ENCODE measurements around the gene TPBGL. TPM values are rescaled to one million over a fixed set of nuclear protein-coding genes. Genes with fewer than 3 reads are reported as not detected.
A peak's percentile ranks its signal among the peaks of the same experiment; 100 is the strongest.

Gene TPBGL
- total and polyA plus RNA-seq, 2 of the 4 experiments (the other 2 are of a cell fraction) = not detected

DNA sequence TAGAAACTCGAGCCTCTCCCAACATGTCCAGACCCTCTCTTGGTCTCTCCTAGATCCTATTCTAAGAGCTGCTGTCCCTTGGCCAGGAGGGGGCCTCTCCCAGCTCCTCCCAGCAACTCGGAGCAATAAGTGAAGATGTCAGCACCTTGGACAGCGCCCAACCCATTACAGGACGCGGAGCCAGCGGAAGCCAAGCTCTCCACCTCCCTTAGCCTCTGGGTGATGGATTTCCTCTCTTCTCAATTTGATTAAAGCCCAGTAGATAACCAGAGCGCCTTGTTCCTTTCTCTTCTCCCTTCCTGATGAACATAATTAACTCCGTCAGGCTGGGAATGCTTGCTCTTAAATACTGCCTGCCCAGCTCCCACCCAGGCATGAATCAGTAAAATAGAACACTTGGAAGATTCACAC lies 26.2 kb upstream of the TPBGL start:
- Histone ChIP-seq H3K27me3 (ENCODE audit: control insufficient read depth, insufficient read depth, low read length) (peaks cover 11% of the 10 kb centered on the region), H3K79me1 (ENCODE audit: low read depth in 1 of 2, low read length in 2 of 2) (no peaks in the 10 kb centered on the region), H3K4me3 (ENCODE audit: insufficient read depth, low read depth, low read length) (no peak overlapping the region), H3K9me1 (ENCODE audit: insufficient read depth, low read length) (no peaks in the 10 kb centered on the region), H2AK9ac (replicated peaks; ENCODE audit: low read depth, low read length, poor library complexity) (no peak overlapping the region), H3K9ac (ENCODE audit: low read depth, low read length) (no peak overlapping the region), H3K18ac (ENCODE audit: low read depth, low read length) (no peak overlapping the region), H3K56ac (ENCODE audit: extremely low read depth, insufficient read depth, low read length) (no peak overlapping the region), H2BK5ac (ENCODE audit: low read depth, low read length, poor library complexity, severe bottlenecking) (no peak overlapping the region), H3K4me2 (ENCODE audit: low read depth, low read length) (no peak overlapping the region), H4K91ac (ENCODE audit: insufficient read depth, low read depth, low read length) (no peak overlapping the region), H2AFZ (replicated peaks; ENCODE audit: low read length, poor library complexity) (no peak overlapping the region), H3K36me3 (ENCODE audit: control insufficient read depth, insufficient read depth, low read length) (no peaks in the 10 kb centered on the region), H2BK120ac (ENCODE audit: low read depth, low read length) (no peak overlapping the region), H2AK5ac (ENCODE audit: low read depth, low read length) (no peak overlapping the region), H3K23ac (ENCODE audit: low read depth, low read length) (no peak overlapping the region), H4K20me1 (ENCODE audit: insufficient read depth, low read length) (peaks cover 3% of the 10 kb centered on the region; the same call in 1 of the 2 replicates), H4K8ac (ENCODE audit: low read depth in 2 of 2, low read length in 2 of 2) (no peak overlapping the region), H3K4ac (ENCODE audit: low read depth, low read length) (no peak overlapping the region), H4K5ac (ENCODE audit: low read depth, low read length) (no peak overlapping the region), H2BK15ac (ENCODE audit: low read depth, low read length) (no peak overlapping the region), H2BK20ac (ENCODE audit: low read depth, low read length) (no peak overlapping the region), H3K14ac (replicated peaks; ENCODE audit: low read depth, low read length) (no peak overlapping the region), H3K27ac (ENCODE audit: insufficient read depth, low read length) (no peak overlapping the region), H3K9me3 (ENCODE audit: control insufficient read depth, insufficient read depth, low read length) (no peaks in the 10 kb centered on the region), H3K4me1 (ENCODE audit: control insufficient read depth, insufficient read depth, low read length) (no peaks in the 10 kb centered on the region)
- ATAC-seq (ENCODE audit: low read depth) (peak; percentile 95), DNase-seq (peak; percentile 72)
- intact Hi-C loops (cut with micrococcal nuclease) = loop anchor here (1.0 kb wide), 1 partner anchor 19 kb away; no protein-coding TSS in a partner anchor
- WGBS, 2 experiments (ENCODE audit: extremely low coverage in 2 of 2, insufficient read length in 1 of 2) = no CpG with 5 or more reads among the region's 8 CpGs
- no peak for TF ChIP-seq RFX5 (IDR thresholded peaks at IDR 0.05; ENCODE audit: low read depth, low read length)
- no peak for TF ChIP-seq MAFK (IDR thresholded peaks at IDR 0.05; ENCODE audit: low read depth, low read length)
- no peak for TF ChIP-seq CHD1 (IDR thresholded peaks at IDR 0.05; ENCODE audit: low read depth, low read length)
- peak; percentile 38 for TF ChIP-seq RAD21 (IDR thresholded peaks at IDR 0.05; ENCODE audit: low read length)
- peak; percentile 75 for TF ChIP-seq RCOR1 (IDR thresholded peaks at IDR 0.05; ENCODE audit: insufficient replicate concordance, low read length)
- TF ChIP-seq SMC3 (IDR thresholded peaks at IDR 0.05; ENCODE audit: low read depth, low read length) = peak; percentile 36; the same call in 1 of the 2 replicates
- TF ChIP-seq, protein P1, sequence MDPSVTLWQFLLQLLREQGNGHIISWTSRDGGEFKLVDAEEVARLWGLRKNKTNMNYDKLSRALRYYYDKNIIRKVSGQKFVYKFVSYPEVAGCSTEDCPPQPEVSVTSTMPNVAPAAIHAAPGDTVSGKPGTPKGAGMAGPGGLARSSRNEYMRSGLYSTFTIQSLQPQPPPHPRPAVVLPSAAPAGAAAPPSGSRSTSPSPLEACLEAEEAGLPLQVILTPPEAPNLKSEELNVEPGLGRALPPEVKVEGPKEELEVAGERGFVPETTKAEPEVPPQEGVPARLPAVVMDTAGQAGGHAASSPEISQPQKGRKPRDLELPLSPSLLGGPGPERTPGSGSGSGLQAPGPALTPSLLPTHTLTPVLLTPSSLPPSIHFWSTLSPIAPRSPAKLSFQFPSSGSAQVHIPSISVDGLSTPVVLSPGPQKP (IDR thresholded peaks at IDR 0.05; ENCODE audit: borderline replicate concordance, low read depth, low read length) = no peak
- TF ChIP-seq NFE2L2 (IDR thresholded peaks at IDR 0.05; ENCODE audit: low read depth, low read length) = no peak
- TF ChIP-seq CEBPB (IDR thresholded peaks at IDR 0.05; ENCODE audit: low read depth, low read length) = no peak
- TF ChIP-seq MAZ (IDR thresholded peaks at IDR 0.05; ENCODE audit: borderline replicate concordance, low read depth, low read length) = no peak
- no peak for TF ChIP-seq MXI1 (IDR thresholded peaks at IDR 0.05; ENCODE audit: borderline replicate concordance, low read depth, low read length)
- TF ChIP-seq FOS (IDR thresholded peaks at IDR 0.05; ENCODE audit: low read depth, low read length) = no peak
- no peak for TF ChIP-seq POLR2A (IDR thresholded peaks at IDR 0.05; ENCODE audit: low read depth, low read length)
- no peak for TF ChIP-seq USF2 (IDR thresholded peaks at IDR 0.05; ENCODE audit: low read depth, low read length)
- TF ChIP-seq, protein P2, sequence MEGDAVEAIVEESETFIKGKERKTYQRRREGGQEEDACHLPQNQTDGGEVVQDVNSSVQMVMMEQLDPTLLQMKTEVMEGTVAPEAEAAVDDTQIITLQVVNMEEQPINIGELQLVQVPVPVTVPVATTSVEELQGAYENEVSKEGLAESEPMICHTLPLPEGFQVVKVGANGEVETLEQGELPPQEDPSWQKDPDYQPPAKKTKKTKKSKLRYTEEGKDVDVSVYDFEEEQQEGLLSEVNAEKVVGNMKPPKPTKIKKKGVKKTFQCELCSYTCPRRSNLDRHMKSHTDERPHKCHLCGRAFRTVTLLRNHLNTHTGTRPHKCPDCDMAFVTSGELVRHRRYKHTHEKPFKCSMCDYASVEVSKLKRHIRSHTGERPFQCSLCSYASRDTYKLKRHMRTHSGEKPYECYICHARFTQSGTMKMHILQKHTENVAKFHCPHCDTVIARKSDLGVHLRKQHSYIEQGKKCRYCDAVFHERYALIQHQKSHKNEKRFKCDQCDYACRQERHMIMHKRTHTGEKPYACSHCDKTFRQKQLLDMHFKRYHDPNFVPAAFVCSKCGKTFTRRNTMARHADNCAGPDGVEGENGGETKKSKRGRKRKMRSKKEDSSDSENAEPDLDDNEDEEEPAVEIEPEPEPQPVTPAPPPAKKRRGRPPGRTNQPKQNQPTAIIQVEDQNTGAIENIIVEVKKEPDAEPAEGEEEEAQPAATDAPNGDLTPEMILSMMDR (conservative IDR thresholded peaks at IDR 0.05; ENCODE audit: low read depth, low read length) = peak; percentile 41
- no peak for TF ChIP-seq BHLHE40 (IDR thresholded peaks at IDR 0.05; ENCODE audit: low read depth, low read length)
- ChIA-PET POLR2A (ENCODE audit: unreplicated experiment) (no interaction called here), CTCF (interaction anchor here (1.1 to 1.6 kb wide), 2 partner anchors 9 to 28 kb away, joined by 6 to 7 read pairs; no protein-coding TSS in a partner anchor)
- dilution Hi-C loops (cut with HindIII; ENCODE audit: low sequenced_read_pairs, unreplicated experiment) = no loop called here
- in situ Hi-C loops (cut with MboI; ENCODE audit: low sequenced_read_pairs) = no loop called here
- BruUV-seq (replicated peaks) = no TSS peak

All from IMR-90 (cell line).